PC-9 (cell line): ENCODE measurements around the gene CSRP1.

Experiments used
- CTCF ChIP-seq: fragments of 200-600 bp; sonication (generic); conservative IDR thresholded peaks from 2 replicates; pipeline ENCODE4 v1.6.1; 2017; ENCODE audit warnings: mixed run types, antibody characterized with exemption, mild to moderate bottlenecking, moderate library complexity
- EZH2 ChIP-seq: fragments of 200-600 bp; sonication (generic); IDR thresholded peaks from 2 replicates; pipeline ENCODE4 v1.8.0; 2017; ENCODE audit warnings: antibody characterized with exemption, low read depth

GRCh38 chr1:201525193-201525778 lies 18.4 kb upstream of the CSRP1 start:
- TF ChIP-seq EZH2 (no peak), CTCF (no peak)
